ENCODE data around the gene ZNF138. TPM values are rescaled to one million over a fixed set of nuclear protein-coding genes. Genes with fewer than 3 reads are reported as not detected.

The ZNF138 gene
- total RNA-seq, 1 donor from 2014 or later: 17.1 TPM

GRCh38 chr7:64877714-64878610, 83.7 kb downstream of the ZNF138 start:
- Mint-ChIP-seq H3K4me1 (no peaks in the 10 kb centered on the region), H3K27me3 (ENCODE audit: low read depth) (no peaks in the 10 kb centered on the region), H3K4me3 (peak overlapping the region; percentile 56), H3K36me3 (no peaks in the 10 kb centered on the region), H3K9me3 (peaks cover 32% of the 10 kb centered on the region), H3K27ac (no peak overlapping the region)
- DNase-seq (ENCODE audit: low spot score in 2 of 2, unreplicated experiment in 2 of 2): peak in 1 of 2 experiments; percentile 19
- TF ChIP-seq, protein P1, sequence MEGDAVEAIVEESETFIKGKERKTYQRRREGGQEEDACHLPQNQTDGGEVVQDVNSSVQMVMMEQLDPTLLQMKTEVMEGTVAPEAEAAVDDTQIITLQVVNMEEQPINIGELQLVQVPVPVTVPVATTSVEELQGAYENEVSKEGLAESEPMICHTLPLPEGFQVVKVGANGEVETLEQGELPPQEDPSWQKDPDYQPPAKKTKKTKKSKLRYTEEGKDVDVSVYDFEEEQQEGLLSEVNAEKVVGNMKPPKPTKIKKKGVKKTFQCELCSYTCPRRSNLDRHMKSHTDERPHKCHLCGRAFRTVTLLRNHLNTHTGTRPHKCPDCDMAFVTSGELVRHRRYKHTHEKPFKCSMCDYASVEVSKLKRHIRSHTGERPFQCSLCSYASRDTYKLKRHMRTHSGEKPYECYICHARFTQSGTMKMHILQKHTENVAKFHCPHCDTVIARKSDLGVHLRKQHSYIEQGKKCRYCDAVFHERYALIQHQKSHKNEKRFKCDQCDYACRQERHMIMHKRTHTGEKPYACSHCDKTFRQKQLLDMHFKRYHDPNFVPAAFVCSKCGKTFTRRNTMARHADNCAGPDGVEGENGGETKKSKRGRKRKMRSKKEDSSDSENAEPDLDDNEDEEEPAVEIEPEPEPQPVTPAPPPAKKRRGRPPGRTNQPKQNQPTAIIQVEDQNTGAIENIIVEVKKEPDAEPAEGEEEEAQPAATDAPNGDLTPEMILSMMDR (IDR thresholded peaks at IDR 0.05; ENCODE audit: unreplicated experiment): no peak

DNA sequence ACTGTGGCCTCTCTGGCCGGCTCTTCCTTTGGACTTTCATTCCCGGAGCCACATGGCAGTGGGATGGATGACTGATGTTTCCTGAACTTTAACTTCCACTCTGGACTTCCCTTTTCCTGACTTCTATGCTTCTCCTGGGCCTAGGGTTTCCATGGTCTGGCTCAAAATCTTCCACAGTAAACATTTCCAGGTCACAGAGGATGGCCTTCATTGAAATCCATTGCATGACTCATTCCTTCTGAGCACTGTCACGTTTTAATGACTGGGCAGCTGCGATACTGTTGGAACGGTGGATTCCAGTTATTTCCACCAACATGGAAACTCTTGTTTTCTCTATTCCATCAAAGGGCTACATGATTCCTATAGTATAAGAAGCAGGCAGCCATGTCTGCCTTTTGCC, 84.5 kb downstream of the ZNF138 start:
- Mint-ChIP-seq H3K9me3 (peaks cover 28% of the 10 kb centered on the region), H3K4me3 (no peak overlapping the region), H3K36me3 (no peaks in the 10 kb centered on the region), H3K27ac (no peak overlapping the region), H3K4me1 (no peaks in the 10 kb centered on the region), H3K27me3 (ENCODE audit: low read depth) (no peaks in the 10 kb centered on the region)
- DNase-seq (ENCODE audit: low spot score in 2 of 2, unreplicated experiment in 2 of 2): no peak
- TF ChIP-seq, protein P1 (IDR thresholded peaks at IDR 0.05; ENCODE audit: unreplicated experiment): no peak

- Mint-ChIP-seq H3K4me1 (no peaks in the 10 kb centered on the region), H3K36me3 (no peaks in the 10 kb centered on the region), H3K9me3 (peaks cover 28% of the 10 kb centered on the region), H3K27me3 (ENCODE audit: low read depth) (no peaks in the 10 kb centered on the region), H3K27ac (no peak overlapping the region), H3K4me3 (no peak overlapping the region)
- TF ChIP-seq, protein P1 (IDR thresholded peaks at IDR 0.05; ENCODE audit: unreplicated experiment): no peak
- peak in 1 of 2 experiments; percentile 5 for DNase-seq (ENCODE audit: low spot score in 2 of 2, unreplicated experiment in 2 of 2)
Observed at GRCh38 chr7:64879086-64879730, 85.0 kb downstream of the ZNF138 start.

GRCh38 chr7:64879800-64880199, 85.6 kb downstream of the ZNF138 start:
- no peak overlapping the region for H3K4me3 Mint-ChIP-seq
- H3K27ac Mint-ChIP-seq: no peak overlapping the region
- H3K27me3 Mint-ChIP-seq (ENCODE audit: low read depth): no peaks in the 10 kb centered on the region
- DNase-seq (ENCODE audit: low spot score in 2 of 2, unreplicated experiment in 2 of 2): peak in 1 of 2 experiments; percentile 26
- TF ChIP-seq, protein P1 (IDR thresholded peaks at IDR 0.05; ENCODE audit: unreplicated experiment): no peak
- peaks cover 33% of the 10 kb centered on the region for H3K9me3 Mint-ChIP-seq
- H3K4me1 Mint-ChIP-seq: no peaks in the 10 kb centered on the region
- H3K36me3 Mint-ChIP-seq: no peaks in the 10 kb centered on the region

DNA sequence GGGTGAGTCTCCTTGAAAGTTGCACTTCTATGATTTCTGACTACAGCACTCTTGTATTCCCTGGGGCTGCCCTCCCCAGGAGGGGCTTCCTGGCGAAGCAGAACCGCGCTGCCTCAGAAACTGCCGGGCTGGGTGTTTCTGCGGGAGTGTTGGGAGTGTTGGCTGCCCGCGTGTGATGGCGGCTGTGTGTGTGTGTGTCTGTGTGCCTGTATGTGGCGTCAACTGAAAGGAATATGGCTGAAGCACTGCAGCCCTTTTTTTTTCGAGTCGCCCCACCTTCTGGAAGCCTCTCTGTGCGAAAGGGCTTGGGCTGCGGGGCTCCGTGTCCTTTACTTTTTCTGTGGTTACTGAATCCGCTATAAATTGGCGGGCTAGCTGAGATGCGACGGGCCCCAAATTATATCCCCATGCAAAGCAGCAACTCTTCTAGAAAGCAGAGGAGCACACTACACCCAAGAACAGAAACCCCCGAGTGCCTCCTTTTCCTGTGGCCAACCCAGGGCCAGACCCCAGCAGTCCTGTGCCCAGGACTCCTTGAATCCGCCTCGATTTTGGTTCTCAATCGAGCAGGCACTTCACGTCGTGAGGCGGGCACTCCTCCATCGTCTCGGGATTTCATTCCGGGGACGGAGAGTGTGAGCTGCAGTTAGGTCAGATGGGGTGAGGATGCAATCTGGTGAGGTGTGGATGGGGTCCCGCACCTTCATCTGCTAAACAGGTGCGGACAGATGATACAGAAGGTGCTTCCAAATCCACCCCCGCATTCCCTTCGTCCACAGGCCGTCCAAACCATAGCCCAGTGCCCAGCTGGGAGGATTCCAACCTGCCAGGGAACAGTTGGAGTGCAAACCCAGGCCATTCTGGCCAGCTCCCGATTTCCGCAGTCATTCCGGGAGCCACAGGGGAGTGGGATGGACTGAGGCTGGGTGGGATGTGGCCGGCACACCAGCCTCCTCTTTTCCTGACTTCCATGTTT, 86.4 kb downstream of the ZNF138 start:
- peak in 1 of 2 experiments; percentile 33 for DNase-seq (ENCODE audit: low spot score in 2 of 2, unreplicated experiment in 2 of 2)
- Mint-ChIP-seq H3K36me3 (no peaks in the 10 kb centered on the region), H3K9me3 (peaks cover 33% of the 10 kb centered on the region), H3K4me3 (no peak overlapping the region), H3K27ac (no peak overlapping the region), H3K27me3 (ENCODE audit: low read depth) (peaks cover 3% of the 10 kb centered on the region), H3K4me1 (no peaks in the 10 kb centered on the region)
- TF ChIP-seq, protein P1 (IDR thresholded peaks at IDR 0.05; ENCODE audit: unreplicated experiment): no peak
